Fibroblast of lung (primary cell): Measurements from ENCODE around the gene NUBP1.

Experiments
- EZH2 ChIP-seq: IDR thresholded peaks from 2 replicates; pipeline ENCODE4 v1.5.1; 2012; ENCODE audit warnings: low read length, control low read depth, mild to moderate bottlenecking; ENCODE audit errors: missing control alignments
- TF ChIP-seq, protein P1 (sequence below), 2 donors: IDR thresholded peaks in 1 of 2; conservative IDR thresholded peaks in 1 of 2; 1 replicate in 1 of 2; 2 replicates in 1 of 2; pipeline ENCODE4 v1.5.1; 2011 to 2012; ENCODE audit warnings: low read length in 2 of 2, control low read depth in 1 of 2, inconsistent platforms in 1 of 2, low read depth in 1 of 2, mild to moderate bottlenecking in 1 of 2

GRCh38 chr16:10750793-10751192 is 7.2 kb downstream of the NUBP1 start:
- TF ChIP-seq, protein P1, sequence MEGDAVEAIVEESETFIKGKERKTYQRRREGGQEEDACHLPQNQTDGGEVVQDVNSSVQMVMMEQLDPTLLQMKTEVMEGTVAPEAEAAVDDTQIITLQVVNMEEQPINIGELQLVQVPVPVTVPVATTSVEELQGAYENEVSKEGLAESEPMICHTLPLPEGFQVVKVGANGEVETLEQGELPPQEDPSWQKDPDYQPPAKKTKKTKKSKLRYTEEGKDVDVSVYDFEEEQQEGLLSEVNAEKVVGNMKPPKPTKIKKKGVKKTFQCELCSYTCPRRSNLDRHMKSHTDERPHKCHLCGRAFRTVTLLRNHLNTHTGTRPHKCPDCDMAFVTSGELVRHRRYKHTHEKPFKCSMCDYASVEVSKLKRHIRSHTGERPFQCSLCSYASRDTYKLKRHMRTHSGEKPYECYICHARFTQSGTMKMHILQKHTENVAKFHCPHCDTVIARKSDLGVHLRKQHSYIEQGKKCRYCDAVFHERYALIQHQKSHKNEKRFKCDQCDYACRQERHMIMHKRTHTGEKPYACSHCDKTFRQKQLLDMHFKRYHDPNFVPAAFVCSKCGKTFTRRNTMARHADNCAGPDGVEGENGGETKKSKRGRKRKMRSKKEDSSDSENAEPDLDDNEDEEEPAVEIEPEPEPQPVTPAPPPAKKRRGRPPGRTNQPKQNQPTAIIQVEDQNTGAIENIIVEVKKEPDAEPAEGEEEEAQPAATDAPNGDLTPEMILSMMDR (conservative IDR thresholded peaks at IDR 0.05 in 1 of 2, IDR thresholded peaks at IDR 0.05 in 1 of 2; ENCODE audit: low read depth in 1 of 2, low read length in 2 of 2): no peak
- no peak for TF ChIP-seq EZH2
